Tibial nerve (tissue), 3 donors: ENCODE data around the gene FAM78B.

Source experiments
- CTCF ChIP-seq, 5 experiments: fragments of 200-600 bp in 3 of 5; fragments of 450-650 bp in 2 of 5; sonication (generic) in 3 of 5; IDR thresholded peaks; one replicate each; pipeline ENCODE4 v1.5.1; 2016 to 2019; ENCODE audit warnings: antibody characterized with exemption in 5 of 5, mild to moderate bottlenecking in 3 of 5, moderate library complexity in 2 of 5
- POLR2A ChIP-seq, 2 donors: fragments of 450-650 bp; IDR thresholded peaks; one replicate each; pipeline ENCODE4 v1.6.1; 2017; ENCODE audit warnings: antibody characterized with exemption in 2 of 2, mild to moderate bottlenecking in 2 of 2, moderate library complexity in 2 of 2

- TF ChIP-seq CTCF (IDR thresholded peaks at IDR 0.05) (no peak), POLR2A (IDR thresholded peaks at IDR 0.05) (no peak)
Measured at GRCh38 chr1:166082601-166083000, 84.2 kb downstream of the FAM78B start.
